ENCODE results near the gene RPUSD1. TPM values are rescaled to one million over a fixed set of nuclear protein-coding genes. Genes with fewer than 3 reads are reported as not detected.
A peak's percentile ranks its signal among the peaks of the same experiment; 100 is the strongest.

The RPUSD1 gene
- total RNA-seq, 1 donor from 2014 or later, result 31.0 TPM

- no peak overlapping the region for H3K4me3 ChIP-seq (ENCODE audit: low read depth, low read length)
- TF ChIP-seq CTCF (conservative IDR thresholded peaks at IDR 0.05; ENCODE audit: low read depth, low read length), result peak; percentile 53
- no peak for DNase-seq (ENCODE audit: low read depth)
Measured at GRCh38 chr16:813204-813915, 25.2 kb upstream of the RPUSD1 start.

DNA sequence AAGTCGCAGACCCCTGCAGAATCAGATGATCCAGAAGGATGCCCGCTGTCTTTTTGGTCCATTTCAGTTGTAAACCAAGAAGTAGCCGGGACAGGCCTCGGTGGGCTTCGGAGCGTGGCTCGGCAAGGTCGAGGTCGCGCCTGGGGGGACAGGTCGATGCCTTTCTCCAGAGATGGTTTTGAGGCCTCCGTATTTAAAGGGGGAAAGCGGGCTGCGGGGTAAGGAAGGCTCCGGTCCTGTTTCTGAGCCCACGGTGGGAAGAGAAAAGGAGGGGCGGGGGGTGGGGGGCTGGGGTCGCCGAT lies 19.9 kb upstream of the RPUSD1 start:
- DNase-seq (ENCODE audit: low read depth), result no peak
- H3K4me3 ChIP-seq (ENCODE audit: low read depth, low read length), result peak overlapping the region; percentile 77
- no peak for TF ChIP-seq CTCF (conservative IDR thresholded peaks at IDR 0.05; ENCODE audit: low read depth, low read length)

DNA sequence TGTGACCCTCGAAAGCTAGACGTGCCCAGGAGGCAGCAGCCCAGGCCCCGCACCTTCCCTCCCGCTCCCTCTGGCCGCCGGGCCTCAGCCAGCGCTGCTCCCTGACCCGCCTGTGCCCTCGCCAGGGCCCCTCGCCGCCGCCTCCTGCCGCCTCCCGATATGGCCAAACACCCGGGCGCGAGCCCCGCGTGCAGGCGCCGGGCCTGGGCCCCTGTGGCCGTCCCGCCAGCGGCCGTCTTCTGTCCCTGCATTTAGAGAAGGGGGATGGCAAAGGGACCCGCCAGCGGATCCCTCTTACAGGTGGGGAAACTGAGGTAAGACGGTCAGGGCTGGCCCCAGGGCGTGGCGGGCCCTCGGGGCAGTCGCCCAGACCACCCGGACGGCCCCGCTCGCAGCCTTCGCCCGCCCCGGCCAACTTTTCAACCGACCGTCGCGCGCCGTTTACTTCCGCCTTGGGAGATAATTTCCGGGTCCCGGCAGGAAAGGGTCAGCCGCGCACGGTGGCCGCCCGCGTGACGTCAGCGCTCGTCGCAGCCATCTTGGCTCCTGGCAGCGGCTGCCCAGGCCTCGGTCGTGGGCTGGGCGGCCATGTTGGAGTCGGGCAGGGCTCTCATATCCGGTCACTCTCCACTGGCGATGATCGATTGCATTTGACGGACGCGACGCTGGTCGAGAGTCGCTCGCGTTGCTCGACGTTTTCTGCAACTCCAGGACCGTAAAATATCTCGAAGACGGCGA lies 19.3 kb upstream of the RPUSD1 start:
- H3K4me3 ChIP-seq (ENCODE audit: low read depth, low read length), result peak overlapping the region; percentile 77
- no peak for TF ChIP-seq CTCF (conservative IDR thresholded peaks at IDR 0.05; ENCODE audit: low read depth, low read length)

DNA sequence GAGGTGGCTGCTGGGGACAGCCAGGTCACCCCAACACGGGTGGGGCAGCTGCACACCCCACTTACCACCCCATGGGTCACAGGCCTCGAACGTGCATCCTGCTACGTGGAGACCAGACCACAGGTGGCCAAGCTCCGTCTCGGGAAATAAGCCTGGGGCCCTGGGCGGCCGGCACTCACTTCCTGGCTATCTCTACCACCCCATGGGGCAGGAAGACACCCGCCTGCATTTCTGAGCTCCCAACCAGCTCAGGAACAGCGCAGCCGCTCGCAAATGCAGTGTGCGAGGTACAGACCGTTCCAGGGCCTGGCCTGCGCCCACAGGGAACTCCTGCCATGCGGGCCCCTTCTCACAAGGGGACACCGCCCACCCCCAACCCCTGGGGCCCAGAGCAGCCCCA lies 17.3 kb upstream of the RPUSD1 start:
- DNase-seq (ENCODE audit: low read depth), result no peak
- no peak for TF ChIP-seq CTCF (conservative IDR thresholded peaks at IDR 0.05; ENCODE audit: low read depth, low read length)
- no peak overlapping the region for H3K4me3 ChIP-seq (ENCODE audit: low read depth, low read length)

More for the DNA sequence above, 19.3 kb upstream of the RPUSD1 start:
- DNase-seq (ENCODE audit: low read depth), result peak; percentile 25

DNA sequence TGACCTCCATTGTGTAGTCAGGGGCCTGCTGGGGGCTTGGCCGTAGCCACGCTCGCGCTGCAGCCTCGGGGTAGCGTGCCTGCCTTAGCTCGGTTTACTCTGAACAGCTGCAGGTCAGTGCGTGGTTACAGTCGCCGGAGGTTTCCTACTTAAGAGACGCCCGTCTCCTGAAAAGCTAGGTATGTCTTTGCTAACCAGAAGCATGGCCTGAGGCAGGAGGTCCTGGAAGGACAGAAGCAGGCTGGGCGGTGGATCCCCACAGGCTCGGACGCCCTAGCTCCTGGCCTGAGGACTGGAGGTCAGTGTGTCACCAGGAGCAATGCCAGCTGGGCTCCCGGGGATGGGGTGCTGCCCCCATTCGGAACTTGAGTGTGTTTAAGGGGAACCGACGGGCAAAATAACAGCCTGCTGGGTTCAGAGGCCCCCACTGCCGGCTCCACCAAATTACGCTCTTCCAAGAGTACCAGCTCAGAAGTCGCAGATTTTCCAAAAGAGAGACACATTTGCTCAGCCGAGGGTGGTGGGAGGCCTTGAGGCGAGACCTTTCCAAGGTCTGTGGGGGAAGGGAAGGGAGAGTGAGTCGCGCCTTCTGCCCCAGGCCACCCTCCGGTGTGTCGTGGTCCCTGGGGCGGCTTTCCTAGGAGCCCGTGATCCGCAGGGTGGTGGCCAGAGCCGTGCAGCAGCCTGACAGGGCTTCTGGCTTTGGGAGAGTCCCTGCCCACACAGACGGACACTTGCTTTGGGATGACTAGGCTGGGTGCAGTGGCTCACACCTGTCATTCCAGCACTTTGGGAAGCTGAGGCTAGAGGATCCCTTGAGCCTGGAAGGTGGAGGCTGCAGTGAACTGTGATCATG lies 16.2 kb upstream of the RPUSD1 start:
- H3K4me3 ChIP-seq (ENCODE audit: low read depth, low read length), result no peak overlapping the region
- DNase-seq (ENCODE audit: low read depth), result no peak
- TF ChIP-seq CTCF (conservative IDR thresholded peaks at IDR 0.05; ENCODE audit: low read depth, low read length), result no peak

DNA sequence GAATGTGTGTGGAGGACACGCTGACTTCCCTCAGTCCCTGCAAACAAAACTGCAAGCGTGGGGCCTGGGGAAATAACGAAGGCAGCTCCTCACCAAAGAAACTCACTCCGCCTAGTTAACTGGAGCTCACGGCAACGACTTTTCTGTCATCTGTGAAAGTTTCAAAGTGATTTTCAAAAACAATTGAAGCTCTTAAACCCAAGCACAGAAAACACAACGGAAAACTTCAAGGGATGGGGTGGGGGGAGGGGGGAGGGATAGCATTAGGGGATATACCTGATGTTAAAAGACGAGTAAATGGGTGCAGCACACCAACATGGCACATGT lies 15.5 kb upstream of the RPUSD1 start:
- DNase-seq (ENCODE audit: low read depth), result no peak
- no peak for TF ChIP-seq CTCF (conservative IDR thresholded peaks at IDR 0.05; ENCODE audit: low read depth, low read length)
- no peak overlapping the region for H3K4me3 ChIP-seq (ENCODE audit: low read depth, low read length)
